Panc1 (cell line): ENCODE measurements around the gene C1orf87.
A peak's percentile ranks its signal among the peaks of the same experiment; 100 is the strongest.

ENCODE experiments used
- POLR2AphosphoS5 ChIP-seq: IDR thresholded peaks from 2 replicates; pipeline ENCODE4 v1.6.1; 2012; ENCODE audit warnings: mild to moderate bottlenecking, low read depth, low read length, moderate library complexity
- SIN3A ChIP-seq: IDR thresholded peaks from 2 replicates; pipeline ENCODE4 v1.6.1; 2012; ENCODE audit warnings: low read depth, mild to moderate bottlenecking, low read length, moderate library complexity, borderline replicate concordance; ENCODE audit not compliant: insufficient read depth
- TF ChIP-seq, protein P1 (sequence below): fragments of 450-650 bp; IDR thresholded peaks from 2 replicates; pipeline ENCODE4 v1.5.1; 2017; ENCODE audit warnings: mild to moderate bottlenecking
- TF ChIP-seq, protein P2 (sequence below), 2 experiments: IDR thresholded peaks; 2 replicates each; pipeline ENCODE4 v1.6.1; 2011 to 2012; ENCODE audit warnings: low read depth in 2 of 2, control low read depth in 1 of 2, low read length in 1 of 2, mild to moderate bottlenecking in 1 of 2, moderate library complexity in 1 of 2; ENCODE audit not compliant: insufficient read depth in 1 of 2

DNA sequence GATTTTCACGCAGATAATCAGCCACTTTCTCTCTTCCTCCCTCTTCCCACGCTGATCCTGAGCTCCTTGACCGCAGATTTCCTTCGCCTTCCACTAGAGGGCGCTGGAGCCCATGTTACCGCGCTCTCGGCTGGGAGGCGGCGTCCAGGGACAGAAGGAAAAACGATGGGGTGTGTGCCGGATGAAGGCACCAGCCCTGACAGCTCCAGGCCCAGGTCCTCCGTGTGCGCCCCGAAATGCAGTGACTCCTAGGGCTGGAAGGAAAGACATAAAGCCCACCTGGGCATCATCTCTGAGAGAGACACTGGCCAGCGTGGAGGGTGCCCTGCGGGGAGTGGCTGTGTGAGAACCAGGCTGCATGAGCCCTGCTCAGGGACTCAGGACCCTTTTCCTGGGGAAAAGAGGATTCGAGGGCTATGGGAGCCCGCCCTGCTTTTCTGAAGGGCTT lies 102.1 kb downstream of the C1orf87 start:
- TF ChIP-seq, protein P1, sequence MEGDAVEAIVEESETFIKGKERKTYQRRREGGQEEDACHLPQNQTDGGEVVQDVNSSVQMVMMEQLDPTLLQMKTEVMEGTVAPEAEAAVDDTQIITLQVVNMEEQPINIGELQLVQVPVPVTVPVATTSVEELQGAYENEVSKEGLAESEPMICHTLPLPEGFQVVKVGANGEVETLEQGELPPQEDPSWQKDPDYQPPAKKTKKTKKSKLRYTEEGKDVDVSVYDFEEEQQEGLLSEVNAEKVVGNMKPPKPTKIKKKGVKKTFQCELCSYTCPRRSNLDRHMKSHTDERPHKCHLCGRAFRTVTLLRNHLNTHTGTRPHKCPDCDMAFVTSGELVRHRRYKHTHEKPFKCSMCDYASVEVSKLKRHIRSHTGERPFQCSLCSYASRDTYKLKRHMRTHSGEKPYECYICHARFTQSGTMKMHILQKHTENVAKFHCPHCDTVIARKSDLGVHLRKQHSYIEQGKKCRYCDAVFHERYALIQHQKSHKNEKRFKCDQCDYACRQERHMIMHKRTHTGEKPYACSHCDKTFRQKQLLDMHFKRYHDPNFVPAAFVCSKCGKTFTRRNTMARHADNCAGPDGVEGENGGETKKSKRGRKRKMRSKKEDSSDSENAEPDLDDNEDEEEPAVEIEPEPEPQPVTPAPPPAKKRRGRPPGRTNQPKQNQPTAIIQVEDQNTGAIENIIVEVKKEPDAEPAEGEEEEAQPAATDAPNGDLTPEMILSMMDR = peak; percentile 94
- no peak for TF ChIP-seq POLR2AphosphoS5
- no peak for TF ChIP-seq SIN3A
- TF ChIP-seq, protein P2, sequence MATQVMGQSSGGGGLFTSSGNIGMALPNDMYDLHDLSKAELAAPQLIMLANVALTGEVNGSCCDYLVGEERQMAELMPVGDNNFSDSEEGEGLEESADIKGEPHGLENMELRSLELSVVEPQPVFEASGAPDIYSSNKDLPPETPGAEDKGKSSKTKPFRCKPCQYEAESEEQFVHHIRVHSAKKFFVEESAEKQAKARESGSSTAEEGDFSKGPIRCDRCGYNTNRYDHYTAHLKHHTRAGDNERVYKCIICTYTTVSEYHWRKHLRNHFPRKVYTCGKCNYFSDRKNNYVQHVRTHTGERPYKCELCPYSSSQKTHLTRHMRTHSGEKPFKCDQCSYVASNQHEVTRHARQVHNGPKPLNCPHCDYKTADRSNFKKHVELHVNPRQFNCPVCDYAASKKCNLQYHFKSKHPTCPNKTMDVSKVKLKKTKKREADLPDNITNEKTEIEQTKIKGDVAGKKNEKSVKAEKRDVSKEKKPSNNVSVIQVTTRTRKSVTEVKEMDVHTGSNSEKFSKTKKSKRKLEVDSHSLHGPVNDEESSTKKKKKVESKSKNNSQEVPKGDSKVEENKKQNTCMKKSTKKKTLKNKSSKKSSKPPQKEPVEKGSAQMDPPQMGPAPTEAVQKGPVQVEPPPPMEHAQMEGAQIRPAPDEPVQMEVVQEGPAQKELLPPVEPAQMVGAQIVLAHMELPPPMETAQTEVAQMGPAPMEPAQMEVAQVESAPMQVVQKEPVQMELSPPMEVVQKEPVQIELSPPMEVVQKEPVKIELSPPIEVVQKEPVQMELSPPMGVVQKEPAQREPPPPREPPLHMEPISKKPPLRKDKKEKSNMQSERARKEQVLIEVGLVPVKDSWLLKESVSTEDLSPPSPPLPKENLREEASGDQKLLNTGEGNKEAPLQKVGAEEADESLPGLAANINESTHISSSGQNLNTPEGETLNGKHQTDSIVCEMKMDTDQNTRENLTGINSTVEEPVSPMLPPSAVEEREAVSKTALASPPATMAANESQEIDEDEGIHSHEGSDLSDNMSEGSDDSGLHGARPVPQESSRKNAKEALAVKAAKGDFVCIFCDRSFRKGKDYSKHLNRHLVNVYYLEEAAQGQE (IDR thresholded peaks at IDR 0.05; ENCODE audit: insufficient read depth in 1 of 2, low read depth in 2 of 2, low read length in 1 of 2) = no peak
